HG02642 (cell line): ENCODE measurements around the gene ZNF638.
"Not testable (repeated sequence)": the region's sequence is repeated elsewhere in the genome, so short reads cannot be mapped to it uniquely, and the experiment has no call there.

Experiments
- ATAC-seq: cut with Tn5 transposase; IDR thresholded peaks from one replicate; pipeline ENCODE4 v1.9.1; 2021; ENCODE audit warnings: mild to moderate bottlenecking; ENCODE audit not compliant: unreplicated experiment, poor library complexity

Gene ZNF638

DNA sequence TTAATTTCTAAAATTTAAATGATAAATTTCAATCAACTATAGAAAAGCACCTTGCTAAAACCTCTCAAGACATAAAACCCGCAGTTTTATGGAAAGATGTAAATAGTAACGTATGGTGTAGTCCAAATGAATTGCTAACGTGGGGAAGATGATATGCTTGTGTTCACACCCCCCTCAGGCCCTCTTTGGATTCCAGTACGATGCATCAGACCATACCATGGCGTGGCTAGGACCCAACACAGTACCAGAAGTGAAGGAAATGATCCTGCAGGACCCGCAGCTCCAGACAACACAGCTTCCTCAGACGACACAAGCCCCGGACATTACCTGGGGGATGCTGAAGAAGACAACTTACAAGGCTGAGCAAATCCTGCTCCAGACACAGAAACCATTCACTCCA, 61.6 kb downstream of the ZNF638 start:
- ATAC-seq, result no peak

DNA sequence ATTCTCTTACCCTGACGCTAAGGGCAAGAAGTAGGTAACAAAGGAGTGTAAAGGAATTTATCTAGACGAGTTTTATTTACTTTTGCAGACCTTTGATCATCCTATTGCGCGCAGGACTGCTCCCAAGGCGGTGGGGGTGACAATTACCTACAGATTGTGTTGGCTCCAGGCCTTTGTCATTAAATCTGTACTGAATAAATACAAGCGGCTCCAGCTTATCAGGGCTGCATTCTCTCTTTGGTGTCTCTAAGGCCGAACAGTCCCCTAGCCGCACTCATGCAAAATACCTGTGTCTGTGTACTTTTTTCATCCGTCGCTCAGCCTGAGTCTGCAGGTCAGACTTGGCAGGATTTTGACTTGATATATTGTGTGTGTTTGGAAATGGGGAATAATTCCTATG, 63.9 kb downstream of the ZNF638 start:
- no peak for ATAC-seq

DNA sequence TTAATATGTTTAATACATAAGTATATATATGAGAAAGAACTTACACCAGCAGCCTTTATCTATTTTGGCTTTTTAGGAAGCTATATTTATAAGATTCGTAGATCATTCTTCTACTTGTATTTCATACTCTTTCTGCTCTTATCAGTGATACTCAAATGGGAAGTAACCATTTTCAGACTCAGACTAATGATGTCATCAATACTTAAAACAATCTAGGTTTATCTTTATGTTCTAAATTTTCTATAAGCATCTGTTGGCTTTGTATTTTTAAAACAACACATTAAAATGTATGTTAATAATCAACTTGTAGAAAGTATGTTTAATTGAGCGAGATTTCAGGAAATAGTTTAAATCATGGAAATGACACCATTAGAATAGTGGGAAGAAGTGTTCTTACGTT, 70.8 kb downstream of the ZNF638 start:
- no peak for ATAC-seq

DNA sequence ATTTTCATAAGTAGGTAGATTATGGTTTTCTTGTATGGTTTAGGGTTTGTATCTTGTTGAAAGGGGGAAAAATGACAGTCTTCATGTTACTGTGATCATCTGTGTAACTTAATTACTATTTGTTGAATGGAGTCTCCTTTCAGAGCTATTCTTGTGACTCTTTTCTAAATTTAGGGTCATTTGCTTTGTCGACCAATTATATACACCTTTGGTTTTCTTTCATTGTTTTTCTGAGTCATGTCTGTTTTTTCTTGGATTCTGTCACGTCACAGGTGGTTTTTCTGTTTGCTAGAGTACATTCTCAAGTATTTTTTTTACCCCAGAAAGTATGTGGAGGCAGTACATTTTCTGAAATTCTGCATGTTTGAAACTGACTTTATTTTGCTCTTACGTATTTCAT, 78.0 kb downstream of the ZNF638 start:
- ATAC-seq, result no peak

DNA sequence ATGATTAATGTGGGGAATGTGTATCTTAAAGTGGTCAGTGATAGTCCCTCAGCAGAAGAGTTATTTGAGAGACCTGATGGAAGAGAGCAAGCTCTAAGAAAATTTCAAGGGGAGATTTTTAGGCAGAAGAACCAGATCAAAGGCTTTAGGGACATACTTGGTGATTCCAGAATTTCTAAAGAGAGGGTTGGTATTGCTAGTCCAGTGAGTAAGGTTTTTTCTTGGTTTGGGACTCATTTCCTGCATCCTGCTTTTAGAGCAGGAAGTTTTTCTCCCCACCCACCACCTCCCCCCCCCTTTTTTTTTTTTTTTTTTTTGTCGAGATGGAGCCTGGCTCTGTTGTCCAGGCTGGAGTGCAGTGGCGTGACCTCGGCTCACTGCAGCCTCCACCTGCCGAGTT, 79.1 kb downstream of the ZNF638 start:
- ATAC-seq, result no peak

DNA sequence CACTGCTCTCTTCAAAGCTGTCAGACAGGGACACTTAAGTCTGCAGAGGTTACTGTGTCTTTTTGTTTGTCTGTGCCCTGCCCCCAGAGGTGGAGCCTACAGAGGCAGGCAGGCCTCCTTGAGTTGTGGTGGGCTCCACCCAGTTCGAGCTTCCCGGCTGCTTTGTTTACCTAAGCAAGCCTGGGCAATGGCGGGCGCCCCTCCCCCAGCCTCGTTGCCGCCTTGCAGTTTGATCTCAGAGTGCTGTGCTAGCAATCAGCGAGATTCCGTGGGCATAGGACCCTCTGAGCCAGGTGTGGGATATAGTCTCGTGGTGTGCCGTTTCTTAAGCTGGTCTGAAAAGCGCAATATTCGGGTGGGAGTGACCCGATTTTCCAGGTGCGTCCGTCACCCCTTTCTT, 85.3 kb downstream of the ZNF638 start:
- not testable (repeated sequence) for ATAC-seq

DNA sequence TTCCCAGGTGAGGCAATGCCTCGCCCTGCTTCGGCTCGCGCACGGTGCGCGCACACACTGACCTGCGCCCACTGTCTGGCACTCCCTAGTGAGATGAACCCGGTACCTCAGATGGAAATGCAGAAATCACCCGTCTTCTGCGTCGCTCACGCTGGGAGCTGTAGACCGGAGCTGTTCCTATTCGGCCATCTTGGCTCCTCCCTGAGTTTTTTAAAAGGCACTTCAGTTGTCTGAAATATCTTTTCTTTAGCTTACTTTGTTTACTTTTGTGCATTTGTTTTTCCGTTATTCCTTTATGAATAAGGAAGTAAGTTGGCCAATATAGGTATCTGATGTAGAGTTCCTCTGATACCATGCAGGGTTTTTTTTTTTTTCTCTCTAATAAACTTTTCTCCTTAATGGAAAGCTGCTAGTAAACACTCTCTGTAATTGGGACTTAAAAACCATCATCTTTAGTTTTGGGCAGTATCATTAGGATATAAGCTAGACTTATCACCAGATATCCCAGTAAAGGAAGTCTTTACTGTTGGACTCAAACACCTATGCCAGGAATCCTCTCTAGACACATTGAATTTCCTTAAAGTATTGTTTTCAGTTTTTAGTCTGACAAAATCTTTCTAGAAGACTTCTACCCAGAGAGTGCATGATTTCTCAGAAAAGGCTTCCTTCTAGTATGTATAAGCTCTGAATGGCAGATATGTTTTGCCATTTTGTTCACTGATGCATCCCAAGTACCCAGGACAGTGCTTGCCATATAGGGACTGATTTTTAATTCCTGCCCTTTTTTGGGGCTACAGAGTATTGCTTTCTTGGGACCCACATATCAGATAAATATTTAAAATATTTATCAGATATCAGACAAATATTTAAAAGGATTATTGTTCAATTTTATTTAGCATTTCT, 86.0 kb downstream of the ZNF638 start:
- ATAC-seq, result no peak

DNA sequence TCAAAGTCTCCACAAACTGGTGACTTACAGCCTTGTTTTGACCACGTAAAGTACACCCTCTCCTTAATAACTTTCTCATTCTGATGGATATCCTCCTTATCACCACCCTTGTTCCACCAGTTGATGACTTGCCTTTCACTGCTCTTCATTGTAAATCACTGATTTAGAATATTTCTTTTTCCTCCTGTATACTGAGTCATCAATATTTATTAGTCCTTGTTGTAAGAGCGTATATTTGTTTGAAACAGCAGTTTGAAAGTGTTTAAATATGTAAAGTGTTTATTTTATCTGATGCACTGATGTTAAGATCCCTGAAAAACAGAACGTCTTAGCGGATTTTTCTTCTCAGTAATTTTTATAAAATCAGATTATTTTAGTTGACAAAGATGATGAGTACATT, 87.6 kb downstream of the ZNF638 start:
- no peak for ATAC-seq

DNA sequence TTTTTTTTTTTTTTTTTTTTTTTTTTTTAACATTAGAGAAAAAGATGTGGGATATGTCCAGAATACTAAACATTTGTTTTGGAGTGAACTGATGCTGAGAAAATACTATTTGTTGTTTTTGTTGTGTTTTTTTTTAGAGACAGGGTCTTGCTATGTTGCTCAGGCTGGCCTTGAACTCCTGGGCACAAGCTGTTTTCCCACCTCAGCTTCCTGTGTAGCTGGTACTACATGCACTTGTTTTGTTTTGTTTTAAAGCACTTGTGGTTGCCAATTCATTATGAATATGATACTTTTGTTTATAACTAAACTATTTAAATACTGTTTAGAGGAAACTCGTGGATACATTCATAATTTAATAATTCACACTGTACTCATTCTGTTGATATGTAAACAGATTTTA, 88.4 kb downstream of the ZNF638 start:
- no peak for ATAC-seq

DNA sequence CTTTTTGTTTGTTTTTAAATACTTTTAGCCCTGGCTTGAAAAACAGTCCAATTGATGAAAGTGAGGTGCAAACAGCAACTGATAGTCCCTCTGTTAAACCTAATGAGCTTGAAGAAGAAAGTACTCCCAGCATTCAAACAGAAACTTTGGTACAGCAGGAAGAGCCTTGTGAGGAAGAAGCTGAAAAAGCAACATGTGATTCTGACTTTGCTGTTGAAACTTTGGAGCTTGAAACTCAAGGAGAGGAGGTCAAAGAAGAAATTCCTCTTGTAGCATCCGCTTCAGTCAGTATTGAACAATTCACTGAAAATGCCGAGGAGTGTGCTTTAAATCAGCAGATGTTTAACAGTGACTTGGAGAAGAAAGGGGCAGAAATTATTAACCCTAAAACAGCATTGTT, 91.2 kb downstream of the ZNF638 start:
- ATAC-seq, result no peak

DNA sequence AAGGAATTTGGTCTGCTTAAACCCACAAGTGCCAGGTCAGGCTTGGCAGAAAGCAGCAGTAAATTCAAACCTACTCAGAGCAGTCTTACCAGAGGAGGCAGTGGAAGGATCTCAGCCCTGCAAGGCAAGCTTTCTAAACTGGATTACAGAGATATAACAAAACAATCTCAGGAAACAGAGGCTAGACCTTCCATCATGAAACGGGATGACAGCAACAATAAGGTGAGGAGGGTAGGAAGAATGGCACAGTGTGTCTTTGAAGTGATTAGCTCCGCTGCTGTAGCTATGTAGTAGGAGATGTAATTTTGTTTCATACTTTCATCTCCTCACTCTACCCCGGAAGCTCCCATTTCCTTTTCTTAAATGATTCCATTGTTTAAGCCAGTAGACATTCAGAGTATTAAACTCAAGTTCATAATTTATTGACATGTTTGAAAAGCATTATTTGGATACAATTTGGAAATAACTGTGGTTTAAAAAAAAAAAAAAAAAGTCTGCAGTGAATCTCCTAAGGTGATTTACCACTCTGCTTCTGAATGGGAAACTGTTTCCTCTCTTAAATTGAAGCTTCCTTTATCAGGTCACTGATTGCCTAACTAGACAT, 92.3 kb downstream of the ZNF638 start:
- ATAC-seq, result no peak

DNA sequence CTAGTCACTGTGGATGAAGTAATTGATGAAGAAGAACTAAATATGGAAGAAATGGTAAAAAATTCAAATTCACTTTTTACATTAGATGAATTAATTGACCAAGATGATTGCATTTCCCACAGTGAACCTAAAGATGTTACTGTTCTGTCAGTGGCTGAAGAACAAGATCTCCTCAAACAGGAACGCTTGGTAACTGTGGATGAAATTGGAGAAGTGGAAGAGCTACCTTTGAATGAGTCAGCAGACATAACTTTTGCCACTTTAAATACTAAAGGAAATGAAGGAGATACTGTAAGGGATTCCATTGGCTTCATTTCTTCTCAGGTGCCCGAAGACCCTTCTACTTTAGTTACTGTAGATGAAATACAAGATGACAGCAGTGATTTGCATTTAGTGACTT, 95.1 kb downstream of the ZNF638 start:
- no peak for ATAC-seq

DNA sequence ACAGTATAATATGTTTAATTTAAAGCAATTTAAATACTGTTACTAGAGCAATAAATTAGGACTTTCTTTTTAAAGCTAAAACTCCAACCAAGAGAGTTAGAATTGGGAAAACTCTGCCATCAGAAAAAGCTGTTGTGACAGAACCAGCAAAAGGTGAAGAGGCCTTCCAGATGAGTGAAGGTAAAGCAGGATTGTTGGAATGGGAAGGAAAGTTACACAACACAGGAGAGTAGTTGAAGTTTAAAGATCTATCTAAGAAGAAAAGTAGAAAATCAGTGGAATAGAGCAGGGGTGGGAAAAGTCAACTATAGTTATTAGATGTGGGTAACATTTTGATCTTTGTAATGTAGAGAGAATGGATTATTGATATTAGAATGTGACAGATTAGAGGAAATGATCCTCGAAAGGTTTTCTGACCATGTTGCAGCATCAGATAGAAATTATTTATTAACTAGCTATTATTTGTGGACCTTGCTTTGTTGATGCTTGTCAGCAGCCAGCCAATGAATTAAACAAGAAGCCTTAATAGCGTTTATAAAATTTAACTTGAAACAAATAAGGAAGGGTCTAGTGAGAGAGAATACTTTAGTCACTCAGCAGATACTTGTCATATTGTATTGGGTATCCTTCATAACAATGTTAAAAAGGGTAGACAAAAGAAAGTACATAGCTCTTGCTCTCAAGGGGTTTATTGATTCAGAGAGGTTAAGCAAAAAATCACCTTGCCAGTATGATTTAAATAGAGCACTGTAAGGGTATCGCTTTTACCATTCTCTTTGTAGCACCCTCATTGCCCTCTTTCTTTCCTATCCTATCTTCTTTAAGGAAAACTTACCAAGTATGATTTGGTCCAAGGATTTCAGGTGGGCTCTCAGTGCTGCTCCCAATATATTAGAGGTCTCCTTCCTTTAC, 97.1 kb downstream of the ZNF638 start:
- ATAC-seq, result no peak

DNA sequence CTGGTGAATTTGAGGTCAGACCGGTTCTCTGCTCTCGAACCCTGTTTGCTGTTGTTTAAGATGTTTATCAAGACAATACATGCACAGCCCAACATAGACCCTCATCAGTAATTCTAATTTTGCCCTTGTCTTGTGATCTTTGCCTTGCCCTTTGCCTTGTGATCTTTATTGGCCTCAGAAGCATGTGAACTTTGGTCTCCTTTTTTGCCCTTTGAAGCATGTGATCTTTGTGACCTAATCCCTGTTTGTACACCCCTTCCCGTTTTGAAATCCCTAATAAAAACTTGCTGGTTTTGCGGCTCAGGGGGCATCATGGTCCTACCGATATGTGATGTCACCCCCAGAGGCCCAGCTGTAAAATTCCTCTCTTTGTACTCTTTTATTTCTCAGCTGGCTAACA, 113.6 kb downstream of the ZNF638 start:
- not testable (repeated sequence) for ATAC-seq

DNA sequence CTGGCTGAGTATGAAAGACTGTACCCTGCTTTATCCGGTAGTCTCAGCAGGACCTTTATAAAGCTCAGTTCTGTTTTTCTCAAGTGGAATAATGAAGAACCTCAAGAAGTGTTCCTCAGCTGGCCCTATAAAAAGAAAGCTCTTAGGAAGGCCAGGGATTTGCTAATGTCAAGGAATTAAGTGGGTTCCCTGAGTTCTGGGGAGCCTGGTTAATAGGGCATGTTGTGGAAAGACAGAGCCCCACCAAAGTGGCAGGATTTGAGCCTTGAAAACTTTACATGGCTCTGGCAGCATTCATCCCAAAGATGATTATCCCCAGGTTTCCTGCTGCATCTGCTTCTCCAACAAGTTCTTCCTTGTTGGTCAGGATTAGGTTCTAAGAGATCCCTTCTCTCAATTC, 114.9 kb downstream of the ZNF638 start:
- no peak for ATAC-seq

DNA sequence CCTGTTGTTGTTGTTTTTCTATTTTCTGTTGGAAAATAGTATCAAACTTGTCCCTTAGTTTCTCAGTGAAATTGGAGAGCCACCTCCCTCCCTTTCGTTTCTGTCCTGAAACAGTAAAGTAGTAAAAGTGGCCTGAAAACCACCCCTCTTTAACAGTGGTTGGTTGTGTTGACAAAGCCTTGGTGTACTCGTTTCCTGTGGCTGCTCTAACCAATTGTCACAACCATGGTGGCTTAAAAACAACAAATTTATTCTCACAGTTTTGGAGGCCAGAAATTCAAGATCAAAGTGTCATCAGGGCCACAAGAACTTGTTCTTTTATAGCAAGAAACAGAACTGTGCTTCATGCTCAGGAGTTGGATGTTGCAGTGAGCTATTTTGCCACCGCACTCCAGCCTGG, 117.8 kb downstream of the ZNF638 start:
- ATAC-seq, result no peak

DNA sequence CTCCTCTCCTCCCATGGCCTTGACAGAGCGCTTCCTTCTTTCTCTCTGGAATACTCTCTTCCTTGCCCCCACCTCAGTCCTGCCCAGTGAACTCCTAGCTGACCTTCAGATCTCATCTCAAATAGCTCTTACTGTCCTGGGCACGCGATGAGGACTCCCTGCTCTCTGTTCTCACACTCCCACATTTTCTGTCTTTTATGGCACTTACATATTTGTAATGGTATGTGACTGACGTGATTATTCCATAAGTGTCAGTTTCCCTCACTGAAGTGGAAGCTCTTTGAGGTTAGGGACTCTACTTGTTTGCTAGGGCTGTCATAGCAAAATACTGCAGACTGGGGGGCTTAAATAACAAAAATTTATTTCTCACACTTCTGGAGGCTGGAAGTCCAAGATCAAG, 120.1 kb downstream of the ZNF638 start:
- ATAC-seq, result no peak

DNA sequence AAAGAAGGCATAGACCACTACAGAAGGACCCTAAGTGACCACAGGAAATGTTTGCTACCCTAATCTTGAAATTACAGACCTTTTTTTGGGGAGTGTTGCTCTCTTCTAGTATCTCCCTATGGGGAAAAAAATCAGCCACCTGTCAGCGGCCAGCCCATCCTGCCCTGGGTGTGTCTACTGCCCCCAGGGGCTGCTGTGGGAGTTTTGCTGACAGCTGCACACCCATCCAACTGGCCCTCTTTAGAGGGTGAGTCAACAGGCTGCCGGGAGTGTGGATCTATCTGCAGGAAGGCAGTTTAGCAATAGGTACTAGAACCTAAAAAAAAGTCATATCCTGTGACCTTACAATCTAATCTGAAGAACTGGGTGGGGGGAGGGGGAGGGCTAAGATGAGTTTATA, 121.0 kb downstream of the ZNF638 start:
- no peak for ATAC-seq

DNA sequence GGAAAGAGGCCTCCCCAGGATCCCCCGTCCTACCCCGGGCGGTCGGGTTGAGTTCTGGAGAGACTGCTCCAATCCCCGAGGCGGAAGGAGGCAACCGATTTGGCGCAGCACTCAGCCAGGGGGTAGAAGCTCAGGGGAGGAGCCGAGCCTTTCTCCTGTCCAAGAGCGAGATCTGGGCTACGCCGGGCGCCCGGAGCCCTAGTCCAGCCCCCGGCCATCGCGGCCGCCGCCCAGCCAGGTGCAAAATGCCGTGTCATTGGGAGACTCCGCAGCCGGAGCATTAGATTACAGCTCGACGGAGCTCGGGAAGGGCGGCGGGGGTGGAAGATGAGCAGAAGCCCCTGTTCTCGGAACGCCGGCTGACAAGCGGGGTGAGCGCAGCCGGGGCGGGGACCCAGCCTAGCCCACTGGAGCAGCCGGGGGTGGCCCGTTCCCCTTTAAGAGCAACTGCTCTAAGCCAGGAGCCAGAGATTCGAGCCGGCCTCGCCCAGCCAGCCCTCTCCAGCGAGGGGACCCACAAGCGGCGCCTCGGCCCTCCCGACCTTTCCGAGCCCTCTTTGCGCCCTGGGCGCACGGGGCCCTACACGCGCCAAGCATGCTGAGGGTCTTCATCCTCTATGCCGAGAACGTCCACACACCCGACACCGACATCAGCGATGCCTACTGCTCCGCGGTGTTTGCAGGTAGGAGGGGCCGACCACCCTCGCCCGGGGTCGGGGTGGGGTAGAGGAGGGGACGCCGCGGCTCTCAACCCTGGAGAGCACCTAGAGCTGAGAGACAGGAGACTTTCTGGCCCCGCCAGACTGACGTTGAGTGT, 122.0 kb downstream of the ZNF638 start, which contains the start of gene DYSF:
Gene DYSF (plus strand): TSS at position 158 of the 817 bp plus-strand sequence.
- no peak for ATAC-seq
